Suprapubic skin (tissue), 4 donors: ENCODE measurements around the gene SPRED2. TPM values are rescaled to one million over a fixed set of nuclear protein-coding genes. Genes with fewer than 3 reads are reported as not detected.

Experiments used
- DNase-seq, 2 donors: peaks; one replicate each; pipeline ENCODE4 v3.0.0-alpha.2; 2019; ENCODE audit warnings: low spot score in 2 of 2
- H3K27ac ChIP-seq: fragments of 200-600 bp; sonication (generic); one replicate; pipeline ENCODE4 v1.5.1; 2019
- H3K27me3 ChIP-seq: fragments of 200-600 bp; sonication (generic); one replicate; pipeline ENCODE4 v1.5.1; 2019
- H3K36me3 ChIP-seq: fragments of 200-600 bp; sonication (generic); one replicate; pipeline ENCODE4 v1.5.1; 2019
- H3K4me1 ChIP-seq: fragments of 200-600 bp; sonication (generic); one replicate; pipeline ENCODE4 v1.5.1; 2019
- H3K4me3 ChIP-seq: fragments of 200-600 bp; sonication (generic); one replicate; pipeline ENCODE4 v1.5.1; 2019; ENCODE audit warnings: mild to moderate bottlenecking
- H3K9me3 ChIP-seq: fragments of 200-600 bp; sonication (generic); one replicate; pipeline ENCODE4 v1.5.1; 2019
- CTCF ChIP-seq, 2 donors: fragments of 200-600 bp in 1 of 2; fragments of 450-650 bp in 1 of 2; sonication (generic) in 1 of 2; IDR thresholded peaks; one replicate each; pipeline ENCODE4 v1.5.1; 2016 to 2019; ENCODE audit warnings: antibody characterized with exemption in 2 of 2, mild to moderate bottlenecking in 1 of 2, moderate library complexity in 1 of 2
- EP300 ChIP-seq: sonication (generic); formaldehyde crosslinking; IDR thresholded peaks from one replicate; pipeline ENCODE4 v1.6.1; 2017; ENCODE audit warnings: antibody characterized with exemption
- POLR2A ChIP-seq, 2 donors: fragments of 450-650 bp; IDR thresholded peaks; one replicate each; pipeline ENCODE4 v1.6.1; 2017; ENCODE audit warnings: antibody characterized with exemption in 2 of 2, mild to moderate bottlenecking in 2 of 2, moderate library complexity in 2 of 2
- POLR2AphosphoS5 ChIP-seq, 3 donors: sonication (generic); formaldehyde crosslinking; IDR thresholded peaks; one replicate each; pipeline ENCODE4 v1.6.1; 2017; ENCODE audit warnings: antibody characterized with exemption in 3 of 3
- WGBS: methylation state at CpG from one replicate; pipeline ENCODE4 v1.1.5; 2018; 5-methylcytosine and 5-hydroxymethylcytosine counted together
- total RNA-seq, 4 donors: library from RNA; depleted of rRNA; stranded (reverse); fragments of >200 nt; gene quantifications; one replicate each; pipeline ENCODE4 v1.1.0, GENCODE V29; 2016

Gene SPRED2
- total RNA-seq, 4 donors from 2014 or later, result 17.8 to 27.5 (median 18.7) TPM

DNA sequence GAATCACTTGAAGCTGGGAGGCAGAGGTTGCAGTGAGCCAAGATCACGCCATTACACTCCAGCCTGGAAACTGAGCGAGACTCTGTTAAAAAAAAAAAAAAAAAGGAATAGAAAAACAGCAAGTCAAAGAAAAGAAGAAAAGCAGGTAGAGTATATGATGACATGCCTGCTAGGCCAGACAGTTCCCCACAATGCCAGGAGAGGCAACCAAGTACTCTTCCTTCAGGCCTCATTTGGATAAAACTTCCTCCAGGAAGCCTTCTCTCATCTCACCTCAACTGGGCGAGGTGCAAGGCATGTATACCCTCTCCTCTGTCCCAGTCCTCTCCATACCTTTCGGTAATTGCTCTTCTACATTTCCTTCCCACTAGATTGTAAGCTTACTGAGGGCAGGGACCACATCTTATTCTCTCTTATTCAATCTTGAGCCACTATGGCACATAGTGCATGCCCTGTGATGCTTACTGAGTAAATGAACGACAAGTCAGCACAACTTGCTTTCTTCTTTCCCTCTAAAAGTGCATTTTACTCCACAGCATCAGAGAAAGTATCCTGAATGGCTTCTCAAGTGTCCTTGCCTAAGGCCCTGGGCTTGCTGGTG lies 10.1 kb upstream of the SPRED2 start:
- H3K9me3 ChIP-seq, result no peaks in the 10 kb centered on the region
- no peak for TF ChIP-seq CTCF (IDR thresholded peaks at IDR 0.05)
- TF ChIP-seq POLR2AphosphoS5 (IDR thresholded peaks at IDR 0.05), result no peak
- TF ChIP-seq POLR2A (IDR thresholded peaks at IDR 0.05), result no peak
- TF ChIP-seq EP300, result no peak
- DNase-seq, result no peak
- H3K27ac ChIP-seq, result no peak overlapping the region
- no peaks in the 10 kb centered on the region for H3K36me3 ChIP-seq
- H3K4me1 ChIP-seq, result no peaks in the 10 kb centered on the region
- WGBS, result 97% methylated on average over 5 of the region's 5 CpGs
- H3K4me3 ChIP-seq, result no peak overlapping the region
- no peaks in the 10 kb centered on the region for H3K27me3 ChIP-seq

GRCh38 chr2:65438137-65438899 lies 5.9 kb upstream of the SPRED2 start:
- Histone ChIP-seq H3K4me1 (peaks cover 21% of the 10 kb centered on the region), H3K27me3 (no peaks in the 10 kb centered on the region), H3K4me3 (no peak overlapping the region), H3K27ac (no peak overlapping the region), H3K9me3 (no peaks in the 10 kb centered on the region), H3K36me3 (no peaks in the 10 kb centered on the region)
- TF ChIP-seq POLR2AphosphoS5 (IDR thresholded peaks at IDR 0.05), result no peak
- TF ChIP-seq POLR2A (IDR thresholded peaks at IDR 0.05), result no peak
- TF ChIP-seq CTCF (IDR thresholded peaks at IDR 0.05), result no peak
- no peak for TF ChIP-seq EP300
- WGBS, result 94% methylated on average over 2 of the region's 2 CpGs
- no peak for DNase-seq

GRCh38 chr2:65437392-65438135 lies 5.2 kb upstream of the SPRED2 start:
- no peak overlapping the region for H3K4me3 ChIP-seq
- H3K9me3 ChIP-seq, result no peaks in the 10 kb centered on the region
- peaks cover 27% of the 10 kb centered on the region for H3K4me1 ChIP-seq
- H3K27me3 ChIP-seq, result no peaks in the 10 kb centered on the region
- no peak for TF ChIP-seq EP300
- no peak for TF ChIP-seq CTCF (IDR thresholded peaks at IDR 0.05)
- no peak for TF ChIP-seq POLR2AphosphoS5 (IDR thresholded peaks at IDR 0.05)
- TF ChIP-seq POLR2A (IDR thresholded peaks at IDR 0.05), result no peak
- H3K36me3 ChIP-seq, result no peaks in the 10 kb centered on the region
- H3K27ac ChIP-seq, result peak overlapping the region; percentile 96
- WGBS, result 92% methylated on average over 9 of the region's 9 CpGs
- DNase-seq, result no peak

DNA sequence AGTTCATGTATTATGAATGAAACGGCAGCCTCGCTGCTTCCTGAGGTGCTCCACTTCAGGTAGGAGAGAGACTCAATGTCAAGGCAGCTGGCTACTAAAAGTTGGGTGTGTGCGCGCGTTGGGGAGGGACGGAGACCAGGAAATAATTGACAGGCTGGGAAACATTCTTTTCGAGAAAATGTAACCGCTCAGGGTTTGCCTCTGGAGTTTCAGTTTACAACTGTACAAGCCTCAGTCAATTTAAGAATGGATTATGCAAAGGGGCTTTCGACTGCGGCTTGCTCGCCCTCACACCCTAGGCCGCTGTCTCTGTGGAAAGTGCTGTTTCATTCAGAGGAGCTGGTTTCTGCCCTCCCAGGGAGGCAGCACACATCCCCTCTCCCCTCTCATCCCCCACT lies 4.4 kb upstream of the SPRED2 start:
- H3K27me3 ChIP-seq, result no peaks in the 10 kb centered on the region
- peak overlapping the region; percentile 89 for H3K4me3 ChIP-seq
- TF ChIP-seq POLR2A (IDR thresholded peaks at IDR 0.05) (no peak), EP300 (no peak)
- H3K27ac ChIP-seq, result peak overlapping the region; percentile 96
- H3K4me1 ChIP-seq, result peaks cover 27% of the 10 kb centered on the region
- DNase-seq, result no peak
- no peaks in the 10 kb centered on the region for H3K36me3 ChIP-seq
- H3K9me3 ChIP-seq, result no peaks in the 10 kb centered on the region
- 3% methylated on average over 12 of the region's 12 CpGs for WGBS

DNA sequence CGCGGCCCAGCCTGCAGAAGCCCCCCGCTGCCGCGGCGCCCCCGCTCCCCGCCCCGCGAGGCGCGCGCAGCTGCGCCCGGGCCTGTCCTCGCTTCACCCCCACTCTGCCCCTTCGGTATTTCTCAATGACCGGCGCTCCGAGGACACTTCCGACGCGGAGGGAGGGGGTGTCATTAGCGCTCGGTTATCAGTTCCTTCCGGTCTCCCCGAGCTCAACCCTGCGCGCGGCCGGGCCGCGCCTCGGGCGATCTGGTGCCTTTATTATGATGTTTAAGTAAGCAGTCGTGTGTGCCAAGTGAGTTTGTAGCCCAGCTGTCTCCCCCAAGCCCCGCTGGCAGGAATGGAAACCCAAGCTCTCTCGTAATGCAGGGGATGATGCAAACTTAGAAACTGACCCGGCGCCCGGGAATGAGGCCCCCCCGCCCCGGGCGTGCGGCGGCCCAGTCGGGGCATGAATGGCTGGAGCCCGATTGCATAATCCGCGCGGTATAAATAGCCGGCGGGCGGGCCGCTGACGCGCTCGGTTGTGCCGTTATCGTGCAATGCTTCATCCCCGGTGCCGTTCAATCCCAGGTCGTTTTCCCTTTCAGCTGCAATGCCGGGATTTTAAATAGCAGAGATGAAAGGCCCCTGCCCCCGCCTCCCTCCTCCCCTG lies 3.9 kb upstream of the SPRED2 start:
- H3K27ac ChIP-seq, result peak overlapping the region; percentile 96
- H3K4me1 ChIP-seq, result peaks cover 27% of the 10 kb centered on the region
- peak; percentile 94 to 95 for DNase-seq
- no peaks in the 10 kb centered on the region for H3K36me3 ChIP-seq
- H3K27me3 ChIP-seq, result no peaks in the 10 kb centered on the region
- no peaks in the 10 kb centered on the region for H3K9me3 ChIP-seq
- peak overlapping the region; percentile 89 for H3K4me3 ChIP-seq
- 3% methylated on average over 18 of the region's 65 CpGs for WGBS
- TF ChIP-seq POLR2AphosphoS5 (IDR thresholded peaks at IDR 0.05) (peak in 2 of 3 donors; percentile 70 to 80), CTCF (IDR thresholded peaks at IDR 0.05) (no peak), POLR2A (IDR thresholded peaks at IDR 0.05) (peak in 1 of 2 donors; percentile 18), EP300 (peak; percentile 16)
